GM12878 (cell line): ENCODE measurements around the gene SERTAD2. TPM values are rescaled to one million over a fixed set of nuclear protein-coding genes. Genes with fewer than 3 reads are reported as not detected.

Experiments used
- CBX5 ChIP-seq: sonication (generic); IDR thresholded peaks from 2 replicates; pipeline ENCODE4 v1.6.1; 2016; ENCODE audit warnings: low read depth, moderate library complexity, mild to moderate bottlenecking, inconsistent platforms
- CREM ChIP-seq: IDR thresholded peaks from 2 replicates; pipeline ENCODE4 v1.6.1; 2014; ENCODE audit warnings: antibody characterized with exemption, low read depth
- DPF2 ChIP-seq: fragments of 450-650 bp; IDR thresholded peaks from 2 replicates; pipeline ENCODE4 v1.6.1; 2017; ENCODE audit warnings: mild to moderate bottlenecking
- EZH2 ChIP-seq: IDR thresholded peaks from 2 replicates; pipeline ENCODE4 v1.6.1; 2012; ENCODE audit warnings: low read depth, mild to moderate bottlenecking, control low read depth, inconsistent platforms, low read length, borderline replicate concordance; ENCODE audit not compliant: control insufficient read depth
- FOS ChIP-seq: IDR thresholded peaks from 3 replicates; pipeline ENCODE4 v1.6.1; 2011; ENCODE audit warnings: borderline replicate concordance; ENCODE audit not compliant: insufficient read length; ENCODE audit errors: extremely low read depth
- HDGF ChIP-seq: fragments of 450-650 bp; IDR thresholded peaks from 2 replicates; pipeline ENCODE4 v1.6.1; 2016; ENCODE audit warnings: antibody characterized with exemption
- IRF5 ChIP-seq: fragments of 450-650 bp; IDR thresholded peaks from 2 replicates; pipeline ENCODE4 v1.6.1; 2017; ENCODE audit warnings: borderline replicate concordance
- JUNB ChIP-seq: IDR thresholded peaks from 2 replicates; pipeline ENCODE4 v1.6.1; 2016; ENCODE audit warnings: antibody characterized with exemption, mild to moderate bottlenecking
- MTA2 ChIP-seq: fragments of 450-650 bp; IDR thresholded peaks from 2 replicates; pipeline ENCODE4 v1.6.1; 2016; ENCODE audit warnings: low read depth, mild to moderate bottlenecking, moderate library complexity
- NKRF ChIP-seq: fragments of 450-650 bp; conservative IDR thresholded peaks from 2 replicates; pipeline ENCODE4 v1.6.1; 2017; ENCODE audit warnings: mild to moderate bottlenecking, moderate library complexity
- PAX8 ChIP-seq: fragments of 450-650 bp; IDR thresholded peaks from 2 replicates; pipeline ENCODE4 v1.6.1; 2017; ENCODE audit warnings: mild to moderate bottlenecking, moderate library complexity
- PRDM15 ChIP-seq: fragments of 450-650 bp; formaldehyde crosslinking; IDR thresholded peaks from 2 replicates; pipeline ENCODE4 v1.4.0; 2020; ENCODE audit warnings: mild to moderate bottlenecking, moderate library complexity
- SKIL ChIP-seq: fragments of 450-650 bp; IDR thresholded peaks from 2 replicates; pipeline ENCODE4 v1.6.1; 2017; ENCODE audit warnings: mild to moderate bottlenecking, low read depth, inconsistent platforms; ENCODE audit not compliant: poor library complexity, severe bottlenecking
- SMAD1 ChIP-seq: fragments of 450-650 bp; IDR thresholded peaks from 2 replicates; pipeline ENCODE4 v1.6.1; 2018; ENCODE audit warnings: mild to moderate bottlenecking, low read depth; ENCODE audit not compliant: partially characterized antibody
- SMAD5 ChIP-seq: IDR thresholded peaks from 2 replicates; pipeline ENCODE4 v1.6.1; 2016; ENCODE audit warnings: antibody characterized with exemption, low read depth
- SPI1 ChIP-seq: IDR thresholded peaks from 2 replicates; pipeline ENCODE4 v1.6.1; 2011; ENCODE audit warnings: low read depth, mild to moderate bottlenecking, low read length, moderate library complexity, borderline replicate concordance; ENCODE audit not compliant: insufficient read depth
- TCF12 ChIP-seq: IDR thresholded peaks from 2 replicates; pipeline ENCODE4 v1.6.1; 2011; ENCODE audit warnings: low read depth, mild to moderate bottlenecking, low read length
- USF2 ChIP-seq: IDR thresholded peaks from 2 replicates; pipeline ENCODE4 v1.6.1; 2011; ENCODE audit warnings: low read depth, low read length, improper control_type of control experiment, borderline replicate concordance
- YY1 ChIP-seq: IDR thresholded peaks from 2 replicates; pipeline ENCODE4 v1.6.1; 2011; ENCODE audit warnings: low read depth, mild to moderate bottlenecking, low read length
- polyA plus RNA-seq, 11 experiments: library from polyadenylated mRNA; depleted of rRNA in 4 of 11; unstranded in 6 of 11; stranded (reverse) in 5 of 11; fragments of >200 nt; fragmentation: Nextera tagmentation in 4 of 11; fragmentation: Illumina TruSeq in 1 of 11; extraction: Ambion mirVana in 4 of 11; extraction: Trizol in 1 of 11; gene quantifications; 1 replicate in 1 of 11; 2 replicates in 10 of 11; pipeline versions ENCODE4 v1.2.1 to v1.2.3, GENCODE V29; 2011 to 2016; ENCODE audit warnings: inconsistent platforms in 2 of 11, missing spikeins in 2 of 11, low read depth in 1 of 11
- total RNA-seq, 4 experiments: library from RNA; depleted of rRNA in 3 of 4; stranded (reverse); fragments of >200 nt in 3 of 4; fragmentation: Illumina TruSeq in 1 of 4; extraction: Trizol in 1 of 4; gene quantifications; 2 replicates each; pipeline versions ENCODE4 v1.2.1 to v1.2.3, GENCODE V29; 2013 to 2021

SERTAD2 gene
- total and polyA plus RNA-seq, 10 of the 15 experiments (the other 5 are each of a cell fraction or from before 2014, with no cell fraction given), result 7.9 to 28.7 (median 20.1) TPM

- TF ChIP-seq SMAD5 (0 out of 2 replicates have a peak, but pooled peaks have one; percentile 9), NKRF (no peak), FOS (no peak), IRF5 (no peak), USF2 (peak; percentile 7; the same call in 1 of the 2 replicates), EZH2 (no peak), SMAD1 (no peak), JUNB (peak; percentile 95), SPI1 (no peak), MTA2 (peak; percentile 10; the same call in 1 of the 2 replicates), DPF2 (no peak), SKIL (peak; percentile 55), TCF12 (no peak), HDGF (no peak), YY1 (no peak), PRDM15 (CRISPR knock-in tag) (no peak), CREM (peak; percentile 47; the same call in 1 of the 2 replicates), CBX5 (no peak), PAX8 (no peak; the same call in 1 of the 2 replicates)
Measured at GRCh38 chr2:64700133-64700809, 46.6 kb upstream of the SERTAD2 start (continued).
